Measurements from ENCODE around the gene SAMD4B. TPM values are rescaled to one million over a fixed set of nuclear protein-coding genes. Genes with fewer than 3 reads are reported as not detected.
A peak's percentile ranks its signal among the peaks of the same experiment; 100 is the strongest.
"Not testable (repeated sequence)": the region's sequence is repeated elsewhere in the genome, so short reads cannot be mapped to it uniquely, and the experiment has no call there.

The SAMD4B gene
- total RNA-seq, 6 experiments from 2014 or later: 23.0 to 45.6 (median 31.6) TPM

DNA sequence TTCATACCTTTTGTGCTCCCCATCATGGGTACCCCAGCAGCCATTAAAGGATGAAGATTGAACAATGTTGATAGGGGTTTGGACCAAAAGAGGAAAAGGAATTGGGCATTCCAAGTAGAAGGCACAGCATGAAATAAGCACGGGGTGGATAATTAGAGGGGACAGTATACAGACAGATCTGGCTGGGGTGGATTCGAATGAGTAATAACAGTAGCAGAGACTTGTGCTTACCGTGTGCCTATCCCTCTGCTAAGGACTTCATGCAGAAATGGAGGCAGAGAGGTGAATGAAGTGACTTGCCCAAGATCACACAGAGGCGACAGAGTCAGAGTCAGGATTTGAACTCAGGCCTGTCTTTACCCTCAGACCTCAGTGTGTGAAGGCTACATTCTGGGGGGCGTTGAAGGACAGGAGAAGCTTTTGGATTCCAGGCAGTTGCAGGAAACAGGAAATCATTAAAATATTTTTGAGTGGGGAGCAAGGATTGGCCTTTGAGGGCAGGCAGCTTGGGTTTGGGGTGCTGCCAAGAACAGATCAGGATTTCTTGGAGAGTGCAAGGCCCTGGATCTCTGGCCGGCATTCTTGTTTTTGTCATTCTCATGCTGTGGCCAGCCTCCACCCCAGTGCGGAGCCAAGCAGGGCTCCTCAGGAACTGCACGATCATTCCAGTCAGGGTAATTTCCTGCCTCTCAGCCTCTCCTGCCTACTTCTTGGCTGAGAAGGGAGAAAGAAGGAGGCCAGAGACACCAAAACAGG, 30.0 kb downstream of the SAMD4B start:
- DNase-seq: peak in 2 of 3 donors; percentile 59 to 84
- H3K36me3 ChIP-seq: peaks cover 0 to 36% (median 12%) of the 10 kb centered on the region in 4 donors

DNA sequence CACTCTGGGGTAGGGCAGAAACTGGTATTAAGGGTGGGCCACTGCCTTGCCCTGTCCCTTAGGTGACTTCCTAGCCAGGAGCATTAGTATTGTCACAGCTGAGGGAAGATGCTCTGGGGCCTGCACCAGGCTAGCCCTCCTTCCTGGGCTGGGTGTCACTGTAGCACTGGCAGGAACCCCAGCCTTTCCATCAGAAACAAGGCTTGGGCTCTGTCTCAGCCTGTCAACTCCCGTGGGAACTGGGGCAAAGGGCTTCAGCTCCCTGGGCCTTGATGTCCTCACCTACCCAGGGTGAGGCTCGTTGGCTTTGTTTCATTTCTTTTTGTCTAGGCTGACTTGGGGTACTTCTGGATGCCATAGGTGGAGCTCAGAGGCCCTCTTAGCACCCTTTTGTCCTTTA, 30.7 kb downstream of the SAMD4B start:
- no peaks in the 10 kb centered on the region for H3K9me3 ChIP-seq
- H3K4me3 ChIP-seq: no peak overlapping the region
- peak overlapping the region; percentile 41 to 73 (median 60) for H3K27ac ChIP-seq
- peaks cover 0 to 64% (median 24%) of the 10 kb centered on the region in 4 donors for H3K4me1 ChIP-seq
- no peaks in the 10 kb centered on the region for H3K27me3 ChIP-seq
- TF ChIP-seq POLR2A (IDR thresholded peaks at IDR 0.05): no peak
- TF ChIP-seq, protein P1, sequence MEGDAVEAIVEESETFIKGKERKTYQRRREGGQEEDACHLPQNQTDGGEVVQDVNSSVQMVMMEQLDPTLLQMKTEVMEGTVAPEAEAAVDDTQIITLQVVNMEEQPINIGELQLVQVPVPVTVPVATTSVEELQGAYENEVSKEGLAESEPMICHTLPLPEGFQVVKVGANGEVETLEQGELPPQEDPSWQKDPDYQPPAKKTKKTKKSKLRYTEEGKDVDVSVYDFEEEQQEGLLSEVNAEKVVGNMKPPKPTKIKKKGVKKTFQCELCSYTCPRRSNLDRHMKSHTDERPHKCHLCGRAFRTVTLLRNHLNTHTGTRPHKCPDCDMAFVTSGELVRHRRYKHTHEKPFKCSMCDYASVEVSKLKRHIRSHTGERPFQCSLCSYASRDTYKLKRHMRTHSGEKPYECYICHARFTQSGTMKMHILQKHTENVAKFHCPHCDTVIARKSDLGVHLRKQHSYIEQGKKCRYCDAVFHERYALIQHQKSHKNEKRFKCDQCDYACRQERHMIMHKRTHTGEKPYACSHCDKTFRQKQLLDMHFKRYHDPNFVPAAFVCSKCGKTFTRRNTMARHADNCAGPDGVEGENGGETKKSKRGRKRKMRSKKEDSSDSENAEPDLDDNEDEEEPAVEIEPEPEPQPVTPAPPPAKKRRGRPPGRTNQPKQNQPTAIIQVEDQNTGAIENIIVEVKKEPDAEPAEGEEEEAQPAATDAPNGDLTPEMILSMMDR (IDR thresholded peaks at IDR 0.05): no peak
- intact Hi-C loops (cut with DNase I): no loop called here
- ATAC-seq: peak in 3 of 4 donors; percentile 1 to 2 (median 2)
- H3K36me3 ChIP-seq: peaks cover 0 to 42% (median 11%) of the 10 kb centered on the region in 4 donors
- WGBS (ENCODE audit: insufficient coverage, low coverage, low lambda C conversion rate, missing lambda C conversion rate): no CpG with 5 or more reads among the region's 2 CpGs
- no peak for DNase-seq

More for the DNA sequence above, 30.0 kb downstream of the SAMD4B start:
- no peak for TF ChIP-seq POLR2A (IDR thresholded peaks at IDR 0.05)
- TF ChIP-seq, protein P1 (IDR thresholded peaks at IDR 0.05): no peak
- 42% methylated on average over 8 of the region's 8 CpGs for WGBS (ENCODE audit: insufficient coverage, low coverage, low lambda C conversion rate, missing lambda C conversion rate)
- intact Hi-C loops (cut with DNase I): no loop called here
- no peaks in the 10 kb centered on the region for H3K9me3 ChIP-seq
- peaks cover 0 to 57% (median 21%) of the 10 kb centered on the region in 4 donors for H3K4me1 ChIP-seq
- peak; percentile 65 to 83 (median 78) for ATAC-seq
- H3K27ac ChIP-seq: peak overlapping the region; percentile 41 to 73 (median 60)
- H3K27me3 ChIP-seq: no peaks in the 10 kb centered on the region
- no peak overlapping the region for H3K4me3 ChIP-seq

DNA sequence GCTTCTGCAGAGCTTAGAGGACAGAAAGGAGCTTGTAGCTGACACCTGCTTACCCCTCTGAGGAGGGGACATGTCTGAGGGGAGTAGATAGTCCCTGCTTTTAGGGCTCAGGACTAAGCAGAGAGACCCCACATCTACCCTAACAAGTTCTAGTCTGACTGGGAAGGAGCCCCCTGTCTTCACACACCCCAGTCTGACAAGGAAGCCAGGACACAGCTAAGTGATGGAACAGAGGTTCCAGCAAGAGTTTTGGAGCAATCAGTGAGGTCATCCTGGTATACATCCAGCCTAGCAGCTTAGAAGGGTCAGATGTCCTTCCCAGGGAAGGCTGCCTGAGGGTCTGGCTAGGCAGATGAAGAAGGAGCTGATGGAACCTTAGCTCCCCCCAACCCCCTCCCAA, 33.7 kb downstream of the SAMD4B start:
- no peak overlapping the region for H3K4me3 ChIP-seq
- ATAC-seq (no peak), DNase-seq (no peak)
- H3K36me3 ChIP-seq: peaks cover 0 to 49% (median 15%) of the 10 kb centered on the region in 4 donors
- no peaks in the 10 kb centered on the region for H3K27me3 ChIP-seq
- intact Hi-C loops (cut with DNase I): no loop called here
- H3K27ac ChIP-seq: no peak overlapping the region
- H3K4me1 ChIP-seq: peaks cover 0 to 77% (median 32%) of the 10 kb centered on the region in 4 donors
- TF ChIP-seq, protein P1 (IDR thresholded peaks at IDR 0.05): no peak
- TF ChIP-seq POLR2A (IDR thresholded peaks at IDR 0.05): no peak
- H3K9me3 ChIP-seq: no peaks in the 10 kb centered on the region

DNA sequence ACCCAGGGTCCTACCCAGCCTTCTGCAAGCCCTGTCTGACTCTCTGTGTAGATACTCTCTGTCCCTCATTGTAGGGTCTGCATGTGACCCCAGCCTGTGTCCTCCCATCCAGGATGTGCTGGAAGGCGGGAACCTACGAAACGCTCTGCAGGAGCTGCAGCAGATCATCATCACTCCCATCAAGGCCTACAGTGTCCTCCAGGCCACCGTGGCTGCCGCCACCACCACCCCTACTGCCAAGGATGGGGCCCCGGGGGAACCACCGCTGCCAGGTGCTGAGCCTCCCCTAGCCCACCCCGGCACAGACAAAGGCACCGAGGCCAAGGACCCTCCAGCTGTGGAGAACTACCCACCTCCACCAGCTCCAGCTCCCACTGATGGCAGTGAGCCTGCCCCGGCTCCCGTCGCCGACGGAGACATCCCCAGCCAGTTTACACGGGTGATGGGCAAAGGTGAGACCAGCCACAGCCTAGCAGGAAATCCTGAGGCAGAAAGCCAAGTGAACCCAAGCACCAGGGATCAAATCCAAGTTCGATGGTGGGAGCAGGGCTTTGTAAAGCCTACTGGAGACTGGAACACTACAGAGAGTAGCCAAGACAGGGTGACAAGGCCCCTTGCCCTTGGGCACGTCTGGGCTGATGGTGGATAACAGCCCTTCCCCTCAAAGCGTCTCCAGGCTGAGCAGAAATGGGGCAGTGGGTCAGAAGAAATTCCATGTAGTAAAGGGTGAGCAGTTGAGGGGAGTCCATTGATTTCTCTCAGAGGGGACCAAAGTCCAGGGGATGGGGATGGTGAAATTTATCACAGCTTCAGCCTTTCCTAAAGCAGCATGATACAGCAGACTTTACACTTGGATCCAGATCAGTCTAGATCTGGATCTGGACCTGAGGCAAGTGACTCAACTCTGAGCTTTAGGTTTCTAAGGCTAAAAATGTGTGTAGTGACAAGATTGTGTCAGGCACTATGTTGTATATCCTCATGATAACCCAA, 35.4 kb downstream of the SAMD4B start:
- WGBS (ENCODE audit: insufficient coverage, low coverage, low lambda C conversion rate, missing lambda C conversion rate): 3% methylated on average over 5 of the region's 18 CpGs

DNA sequence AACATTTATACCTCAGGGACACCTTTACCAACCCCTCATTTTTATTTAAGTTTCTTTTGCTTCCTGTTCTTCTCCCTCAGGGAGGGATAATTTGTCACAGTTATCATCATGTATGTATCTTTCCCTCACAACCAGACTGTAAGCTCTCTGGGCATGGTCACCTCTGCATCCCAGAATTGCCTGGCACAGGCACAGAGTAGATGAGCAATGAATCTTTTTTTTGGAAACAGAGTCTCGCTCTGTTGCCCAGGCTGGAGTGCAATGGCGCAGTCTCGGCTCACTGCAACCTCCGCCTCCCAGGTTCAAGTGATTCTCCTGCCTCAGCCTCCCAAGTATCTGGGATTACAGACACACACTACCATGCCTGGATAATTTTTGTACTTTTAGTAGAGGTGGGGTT, 37.1 kb downstream of the SAMD4B start:
- ATAC-seq: not testable (repeated sequence)
- 100% methylated on average over 4 of the region's 4 CpGs for WGBS (ENCODE audit: insufficient coverage, low coverage, low lambda C conversion rate, missing lambda C conversion rate)

More for the DNA sequence above, 35.4 kb downstream of the SAMD4B start:
- TF ChIP-seq, protein P1 (IDR thresholded peaks at IDR 0.05): no peak
- no peak for TF ChIP-seq POLR2A (IDR thresholded peaks at IDR 0.05)
- ATAC-seq (peak; percentile 74 to 88 (median 81)), DNase-seq (peak; percentile 71 to 91 (median 85))
- Histone ChIP-seq H3K4me3 (peak overlapping the region in 2 of 3 donors; percentile 33 to 35), H3K27me3 (no peaks in the 10 kb centered on the region), H3K9me3 (no peaks in the 10 kb centered on the region), H3K27ac (peak overlapping the region; percentile 43 to 90 (median 70)), H3K36me3 (peaks cover 0 to 55% (median 23%) of the 10 kb centered on the region in 4 donors), H3K4me1 (peaks cover 0 to 66% (median 27%) of the 10 kb centered on the region in 4 donors)
- intact Hi-C loops (cut with DNase I): no loop called here

More for the DNA sequence above, 37.1 kb downstream of the SAMD4B start:
- H3K27me3 ChIP-seq; H3K27ac ChIP-seq; intact Hi-C loops (cut with DNase I); H3K4me3 ChIP-seq; H3K9me3 ChIP-seq; DNase-seq: not testable (repeated sequence)
- H3K4me1 ChIP-seq: peaks cover 0 to 49% (median 21%) of the 10 kb centered on the region in 4 donors
- H3K36me3 ChIP-seq: peaks cover 0 to 60% (median 23%) of the 10 kb centered on the region in 4 donors
